Ascending aorta (tissue), 2 donors: ENCODE measurements around the gene POMT2. TPM values are rescaled to one million over a fixed set of nuclear protein-coding genes. Genes with fewer than 3 reads are reported as not detected.
"Not testable (repeated sequence)": the region's sequence is repeated elsewhere in the genome, so short reads cannot be mapped to it uniquely, and the experiment has no call there.

Source experiments
- DNase-seq, 2 donors: peaks; one replicate each; pipeline ENCODE4 v3.0.0-alpha.2; 2019; ENCODE audit warnings: low spot score in 2 of 2
- H3K27ac ChIP-seq, 2 donors: fragments of 200-600 bp; sonication (generic); one replicate each; pipeline ENCODE4 v1.5.1; 2016 to 2017; ENCODE audit warnings: mild to moderate bottlenecking in 1 of 2
- H3K27me3 ChIP-seq: fragments of 200-600 bp; sonication (generic); one replicate; pipeline ENCODE4 v1.5.1; 2017
- H3K36me3 ChIP-seq, 2 donors: fragments of 200-600 bp; sonication (generic); one replicate each; pipeline ENCODE4 v1.5.1; 2016
- H3K4me1 ChIP-seq, 2 donors: fragments of 200-600 bp; sonication (generic); one replicate each; pipeline ENCODE4 v1.5.1; 2016 to 2017; ENCODE audit warnings: mild to moderate bottlenecking in 1 of 2
- H3K4me3 ChIP-seq, 2 donors: fragments of 200-600 bp; sonication (generic); one replicate each; pipeline ENCODE4 v1.5.1; 2016 to 2017; ENCODE audit warnings: mild to moderate bottlenecking in 1 of 2
- H3K9me3 ChIP-seq, 2 donors: fragments of 200-600 bp; sonication (generic); one replicate each; pipeline ENCODE4 v1.5.1; 2016
- intact Hi-C: fragments of 100-400 bp; cut with DNase I; formaldehyde crosslinking; loops from one replicate; pipeline ENCODE4 v1.15.1; 2023
- total RNA-seq: library from RNA; depleted of rRNA; stranded (reverse); fragments of >200 nt; gene quantifications from one replicate; pipeline ENCODE4 v1.1.0, GENCODE V29; 2016
- TF ChIP-seq, protein P1 (sequence below), 3 experiments: fragments of 200-600 bp in 2 of 3; fragments of 450-650 bp in 1 of 3; sonication (generic) in 2 of 3; IDR thresholded peaks; one replicate each; pipeline ENCODE4 v1.5.1; 2016 to 2019; ENCODE audit warnings: antibody characterized with exemption in 3 of 3, mild to moderate bottlenecking in 1 of 3, moderate library complexity in 1 of 3

The POMT2 gene
- total RNA-seq, 1 donor from 2014 or later, result 28.4 TPM

GRCh38 chr14:77290705-77291104 lies 30.0 kb downstream of the POMT2 start:
- intact Hi-C loops, result no loop called here
- TF ChIP-seq, protein P1, sequence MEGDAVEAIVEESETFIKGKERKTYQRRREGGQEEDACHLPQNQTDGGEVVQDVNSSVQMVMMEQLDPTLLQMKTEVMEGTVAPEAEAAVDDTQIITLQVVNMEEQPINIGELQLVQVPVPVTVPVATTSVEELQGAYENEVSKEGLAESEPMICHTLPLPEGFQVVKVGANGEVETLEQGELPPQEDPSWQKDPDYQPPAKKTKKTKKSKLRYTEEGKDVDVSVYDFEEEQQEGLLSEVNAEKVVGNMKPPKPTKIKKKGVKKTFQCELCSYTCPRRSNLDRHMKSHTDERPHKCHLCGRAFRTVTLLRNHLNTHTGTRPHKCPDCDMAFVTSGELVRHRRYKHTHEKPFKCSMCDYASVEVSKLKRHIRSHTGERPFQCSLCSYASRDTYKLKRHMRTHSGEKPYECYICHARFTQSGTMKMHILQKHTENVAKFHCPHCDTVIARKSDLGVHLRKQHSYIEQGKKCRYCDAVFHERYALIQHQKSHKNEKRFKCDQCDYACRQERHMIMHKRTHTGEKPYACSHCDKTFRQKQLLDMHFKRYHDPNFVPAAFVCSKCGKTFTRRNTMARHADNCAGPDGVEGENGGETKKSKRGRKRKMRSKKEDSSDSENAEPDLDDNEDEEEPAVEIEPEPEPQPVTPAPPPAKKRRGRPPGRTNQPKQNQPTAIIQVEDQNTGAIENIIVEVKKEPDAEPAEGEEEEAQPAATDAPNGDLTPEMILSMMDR (IDR thresholded peaks at IDR 0.05), result no peak
- no peaks in the 10 kb centered on the region for H3K4me1 ChIP-seq
- no peak overlapping the region for H3K4me3 ChIP-seq
- no peak for DNase-seq
- peaks cover 30 to 71% of the 10 kb centered on the region in 2 donors for H3K36me3 ChIP-seq
- no peaks in the 10 kb centered on the region for H3K27me3 ChIP-seq
- no peak overlapping the region for H3K27ac ChIP-seq
- H3K9me3 ChIP-seq, result no peaks in the 10 kb centered on the region

DNA sequence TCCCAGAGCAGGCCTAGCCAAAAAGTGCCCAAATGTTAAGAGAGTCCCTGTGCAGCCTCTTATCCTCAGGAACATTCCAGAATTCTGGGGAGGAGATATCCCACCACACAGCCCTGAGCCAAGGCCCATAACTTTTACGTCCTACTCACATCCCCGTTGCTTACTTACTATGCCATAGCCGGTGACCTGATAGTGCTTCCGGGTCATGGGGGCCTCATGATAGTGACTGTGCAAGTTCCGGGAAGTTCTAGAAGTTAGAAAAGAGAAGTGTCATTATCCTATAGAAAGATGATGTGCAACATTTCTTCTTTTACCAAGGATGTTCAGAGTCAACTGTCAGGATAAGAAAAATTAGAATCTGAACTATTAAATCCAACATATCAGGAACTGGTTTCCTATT lies 34.1 kb downstream of the POMT2 start:
- Histone ChIP-seq H3K4me1 (no peaks in the 10 kb centered on the region), H3K27me3 (no peaks in the 10 kb centered on the region), H3K4me3 (no peak overlapping the region), H3K36me3 (peaks cover 51 to 88% of the 10 kb centered on the region in 2 donors), H3K9me3 (no peaks in the 10 kb centered on the region), H3K27ac (no peak overlapping the region)
- TF ChIP-seq, protein P1 (IDR thresholded peaks at IDR 0.05), result no peak
- no peak for DNase-seq
- intact Hi-C loops, result no loop called here

DNA sequence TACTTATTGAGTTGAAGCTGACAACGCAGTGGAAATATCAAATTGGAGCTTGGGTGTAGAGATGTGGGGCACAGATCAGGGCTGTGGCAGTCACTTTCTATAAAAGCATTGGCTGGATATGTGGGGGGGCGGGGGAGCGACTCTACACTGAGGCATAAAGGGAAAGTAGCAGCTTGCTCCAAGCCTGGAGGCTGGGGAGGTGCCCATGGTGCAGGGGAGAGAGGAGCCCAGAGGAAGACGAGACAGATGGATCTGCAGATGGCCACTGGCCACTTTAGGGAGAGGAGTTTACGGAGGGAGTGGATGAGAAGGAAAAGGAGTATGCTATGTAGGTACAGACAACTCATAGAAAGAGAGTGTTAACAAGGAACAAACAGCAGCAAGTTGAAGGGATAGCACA lies 36.2 kb downstream of the POMT2 start:
- H3K4me3 ChIP-seq, result no peak overlapping the region
- TF ChIP-seq, protein P1 (IDR thresholded peaks at IDR 0.05), result no peak
- intact Hi-C loops, result no loop called here
- no peaks in the 10 kb centered on the region for H3K27me3 ChIP-seq
- no peak for DNase-seq
- no peaks in the 10 kb centered on the region for H3K4me1 ChIP-seq
- H3K27ac ChIP-seq, result no peak overlapping the region
- no peaks in the 10 kb centered on the region for H3K9me3 ChIP-seq
- H3K36me3 ChIP-seq, result peaks cover 61 to 86% of the 10 kb centered on the region in 2 donors

- intact Hi-C loops, result no loop called here
- H3K27ac ChIP-seq, result no peak overlapping the region
- no peak overlapping the region for H3K4me3 ChIP-seq
- no peaks in the 10 kb centered on the region for H3K27me3 ChIP-seq
- peaks cover 65 to 90% of the 10 kb centered on the region in 2 donors for H3K36me3 ChIP-seq
- no peak for DNase-seq
- H3K4me1 ChIP-seq, result no peaks in the 10 kb centered on the region
- no peaks in the 10 kb centered on the region for H3K9me3 ChIP-seq
- TF ChIP-seq, protein P1 (IDR thresholded peaks at IDR 0.05), result no peak
Measured at GRCh38 chr14:77284066-77284465, 36.6 kb downstream of the POMT2 start.

DNA sequence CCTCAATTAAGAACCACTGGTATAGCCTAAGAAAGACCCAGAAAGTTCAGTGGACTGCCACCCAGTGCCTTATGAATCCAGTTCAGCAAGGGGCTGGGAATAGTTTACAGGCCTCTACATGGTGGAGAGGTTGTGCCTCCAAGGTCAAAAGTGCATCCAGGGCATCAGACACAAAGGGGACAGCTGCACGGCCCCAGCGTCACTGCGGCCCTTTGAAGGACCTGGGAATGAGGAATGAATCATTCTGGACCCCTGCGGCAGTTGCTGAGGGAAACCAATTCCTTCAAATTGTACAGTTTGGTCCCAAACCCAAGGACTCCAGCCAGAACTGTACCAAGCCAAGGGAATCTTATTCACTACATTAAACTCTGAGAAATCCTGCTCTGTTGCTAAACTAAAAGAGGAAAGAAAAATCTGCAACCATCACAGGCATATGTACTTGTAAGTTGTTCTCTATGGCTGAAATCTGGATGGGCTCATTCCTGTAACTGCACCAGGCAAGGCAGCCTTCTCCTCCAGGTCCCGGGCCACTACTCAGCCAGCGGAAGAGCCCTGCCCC lies 38.8 kb downstream of the POMT2 start:
- no peaks in the 10 kb centered on the region for H3K9me3 ChIP-seq
- no peak for DNase-seq
- TF ChIP-seq, protein P1 (IDR thresholded peaks at IDR 0.05), result no peak
- peaks cover 76 to 93% of the 10 kb centered on the region in 2 donors for H3K36me3 ChIP-seq
- H3K4me1 ChIP-seq, result no peaks in the 10 kb centered on the region
- intact Hi-C loops, result no loop called here
- no peak overlapping the region for H3K27ac ChIP-seq
- H3K27me3 ChIP-seq, result no peaks in the 10 kb centered on the region
- H3K4me3 ChIP-seq, result no peak overlapping the region

GRCh38 chr14:77280921-77281320 lies 39.8 kb downstream of the POMT2 start:
- H3K9me3 ChIP-seq, intact Hi-C loops, DNase-seq, H3K4me3 ChIP-seq, H3K27ac ChIP-seq, H3K4me1 ChIP-seq, H3K27me3 ChIP-seq: not testable (repeated sequence)
- H3K36me3 ChIP-seq, result peaks cover 68 to 92% of the 10 kb centered on the region in 2 donors
